AG04450 (cell line): ENCODE data around the gene CPA1. TPM values are rescaled to one million over a fixed set of nuclear protein-coding genes. Genes with fewer than 3 reads are reported as not detected.
A peak's percentile ranks its signal among the peaks of the same experiment; 100 is the strongest.

Experiments
- CTCF ChIA-PET: fragments of 300-600, 350-600 bp; formaldehyde crosslinking; extraction: SDS; loops from one replicate; lab custom pipeline; 2022; ENCODE audit warnings: antibody characterized with exemption, inconsistent platforms; lab: Charles Lee
- POLR2A ChIA-PET: fragments of 350-600 bp; formaldehyde crosslinking; extraction: SDS; loops from one replicate; lab custom pipeline; 2021; ENCODE audit warnings: antibody characterized with exemption, inconsistent platforms; lab: Yijun Ruan, JAX
- DNase-seq: peaks from one replicate; pipeline ENCODE4 v3.0.0-alpha.2; 2011; ENCODE audit warnings: low read depth, low spot score
- H3K27ac ChIP-seq: one replicate; pipeline ENCODE4 v1.5.1; 2012; ENCODE audit warnings: low read depth, low read length, control low read depth
- H3K27me3 ChIP-seq: one replicate; pipeline ENCODE4 v1.6.0; 2012; ENCODE audit warnings: low read length; ENCODE audit not compliant: control insufficient read depth, insufficient read depth
- H3K4me3 ChIP-seq: 2 replicates; pipeline ENCODE4 v1.5.1; 2011; ENCODE audit warnings: mild to moderate bottlenecking, low read depth, low read length, control low read depth
- H3K9me3 ChIP-seq: 2 replicates; pipeline ENCODE4 v1.5.1; 2012; ENCODE audit warnings: low read length; ENCODE audit not compliant: control insufficient read depth, insufficient read depth
- CTCF ChIP-seq: IDR thresholded peaks from 2 replicates; pipeline ENCODE4 v1.5.1; 2011; ENCODE audit warnings: low read depth, low read length, control low read depth, inconsistent platforms
- polyA plus RNA-seq: library from polyadenylated mRNA; depleted of rRNA; stranded (reverse); fragments of >200 nt; gene quantifications from 2 replicates; pipeline ENCODE4 v1.2.3, GENCODE V29; 2011

CPA1 gene
- polyA plus RNA-seq, 1 experiment = 0.07 TPM

- no peaks in the 10 kb centered on the region for H3K27me3 ChIP-seq
- no peak for TF ChIP-seq CTCF
- ChIA-PET POLR2A (interaction anchor here (0.6 kb wide), 1 partner anchor 22 kb away, joined by 5 read pairs; no protein-coding TSS in a partner anchor), CTCF (no interaction called here)
- H3K27ac ChIP-seq = no peak overlapping the region
- no peak for DNase-seq
- no peak overlapping the region for H3K4me3 ChIP-seq
- no peaks in the 10 kb centered on the region; the same call in 1 of the 2 replicates for H3K9me3 ChIP-seq
Observed at GRCh38 chr7:130350945-130351790, 29.1 kb upstream of the CPA1 start.

GRCh38 chr7:130351791-130352090 lies 28.6 kb upstream of the CPA1 start:
- CTCF ChIA-PET = no interaction called here
- Histone ChIP-seq H3K27ac (no peak overlapping the region), H3K4me3 (no peak overlapping the region), H3K9me3 (no peaks in the 10 kb centered on the region; the same call in 1 of the 2 replicates), H3K27me3 (no peaks in the 10 kb centered on the region)
- DNase-seq = no peak
- no peak for TF ChIP-seq CTCF
- POLR2A ChIA-PET = interaction anchor here (0.6 to 1.4 kb wide), 3 partner anchors 12 to 147 kb away, joined by 3 to 5 read pairs (median 5); partner anchors contain the start of gene TMEM209

- Histone ChIP-seq H3K4me3 (peak overlapping the region; percentile 41), H3K9me3 (no peaks in the 10 kb centered on the region; the same call in 1 of the 2 replicates), H3K27me3 (no peaks in the 10 kb centered on the region), H3K27ac (peak overlapping the region; percentile 65)
- ChIA-PET CTCF (interaction anchor here (0.7 kb wide), 1 partner anchor 109 kb away, joined by 4 read pairs; no protein-coding TSS in a partner anchor), POLR2A (interaction anchor here (0.7 to 1.4 kb wide), 3 partner anchors 11 to 147 kb away, joined by 3 to 5 read pairs (median 3); partner anchors contain the start of gene TMEM209)
- TF ChIP-seq CTCF = no peak
- no peak for DNase-seq
Observed at GRCh38 chr7:130352194-130353074, 27.9 kb upstream of the CPA1 start.

- POLR2A ChIA-PET = interaction anchor here (1.0 to 1.4 kb wide), 2 partner anchors 10 to 19 kb away, joined by 3 to 5 read pairs; no protein-coding TSS in a partner anchor
- H3K4me3 ChIP-seq = no peak overlapping the region
- no peaks in the 10 kb centered on the region for H3K27me3 ChIP-seq
- DNase-seq = no peak
- peak overlapping the region; percentile 65 for H3K27ac ChIP-seq
- TF ChIP-seq CTCF = no peak
- CTCF ChIA-PET = no interaction called here
- H3K9me3 ChIP-seq = no peaks in the 10 kb centered on the region
Observed at GRCh38 chr7:130353196-130353595, 27.1 kb upstream of the CPA1 start.
